Choroid plexus epithelial cell (primary cell): ENCODE data around the gene DHX57.
"Not testable (repeated sequence)": the region's sequence is repeated elsewhere in the genome, so short reads cannot be mapped to it uniquely, and the experiment has no call there.

Experiments
- DNase-seq: peaks from one replicate; pipeline ENCODE4 v3.0.0-alpha.2; 2010; ENCODE audit warnings: low read depth
- H3K4me3 ChIP-seq: 2 replicates; pipeline ENCODE4 v1.5.1; 2011; ENCODE audit warnings: low read depth, mild to moderate bottlenecking, control low read depth, low read length, moderate library complexity
- TF ChIP-seq, protein P1 (sequence below): conservative IDR thresholded peaks from 2 replicates; pipeline ENCODE4 v1.5.1; 2011; ENCODE audit warnings: low read depth, mild to moderate bottlenecking, control low read depth, inconsistent platforms, low read length, moderate library complexity

The DHX57 gene

DNA sequence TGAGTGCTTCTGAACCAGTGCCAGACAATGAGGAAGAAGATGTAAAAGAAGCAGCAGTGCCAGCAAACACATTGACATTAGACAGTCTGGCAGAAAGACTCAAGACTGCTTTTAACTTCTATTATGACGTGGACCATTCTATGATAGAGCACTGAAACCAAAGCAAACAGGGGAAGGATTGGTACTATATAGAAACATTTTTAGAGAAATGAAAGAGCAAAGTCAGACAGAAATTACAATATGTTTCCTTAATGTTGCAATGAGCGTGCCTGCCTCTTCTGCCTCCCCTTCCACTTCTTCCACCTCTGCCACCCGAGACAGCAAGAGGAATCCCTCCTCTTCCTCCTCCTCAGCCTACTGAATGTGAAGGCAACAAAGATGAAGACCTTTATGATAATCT is 39.7 kb downstream of the DHX57 start:
- H3K4me3 ChIP-seq: no peak overlapping the region
- no peak for DNase-seq
- TF ChIP-seq, protein P1, sequence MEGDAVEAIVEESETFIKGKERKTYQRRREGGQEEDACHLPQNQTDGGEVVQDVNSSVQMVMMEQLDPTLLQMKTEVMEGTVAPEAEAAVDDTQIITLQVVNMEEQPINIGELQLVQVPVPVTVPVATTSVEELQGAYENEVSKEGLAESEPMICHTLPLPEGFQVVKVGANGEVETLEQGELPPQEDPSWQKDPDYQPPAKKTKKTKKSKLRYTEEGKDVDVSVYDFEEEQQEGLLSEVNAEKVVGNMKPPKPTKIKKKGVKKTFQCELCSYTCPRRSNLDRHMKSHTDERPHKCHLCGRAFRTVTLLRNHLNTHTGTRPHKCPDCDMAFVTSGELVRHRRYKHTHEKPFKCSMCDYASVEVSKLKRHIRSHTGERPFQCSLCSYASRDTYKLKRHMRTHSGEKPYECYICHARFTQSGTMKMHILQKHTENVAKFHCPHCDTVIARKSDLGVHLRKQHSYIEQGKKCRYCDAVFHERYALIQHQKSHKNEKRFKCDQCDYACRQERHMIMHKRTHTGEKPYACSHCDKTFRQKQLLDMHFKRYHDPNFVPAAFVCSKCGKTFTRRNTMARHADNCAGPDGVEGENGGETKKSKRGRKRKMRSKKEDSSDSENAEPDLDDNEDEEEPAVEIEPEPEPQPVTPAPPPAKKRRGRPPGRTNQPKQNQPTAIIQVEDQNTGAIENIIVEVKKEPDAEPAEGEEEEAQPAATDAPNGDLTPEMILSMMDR: no peak

DNA sequence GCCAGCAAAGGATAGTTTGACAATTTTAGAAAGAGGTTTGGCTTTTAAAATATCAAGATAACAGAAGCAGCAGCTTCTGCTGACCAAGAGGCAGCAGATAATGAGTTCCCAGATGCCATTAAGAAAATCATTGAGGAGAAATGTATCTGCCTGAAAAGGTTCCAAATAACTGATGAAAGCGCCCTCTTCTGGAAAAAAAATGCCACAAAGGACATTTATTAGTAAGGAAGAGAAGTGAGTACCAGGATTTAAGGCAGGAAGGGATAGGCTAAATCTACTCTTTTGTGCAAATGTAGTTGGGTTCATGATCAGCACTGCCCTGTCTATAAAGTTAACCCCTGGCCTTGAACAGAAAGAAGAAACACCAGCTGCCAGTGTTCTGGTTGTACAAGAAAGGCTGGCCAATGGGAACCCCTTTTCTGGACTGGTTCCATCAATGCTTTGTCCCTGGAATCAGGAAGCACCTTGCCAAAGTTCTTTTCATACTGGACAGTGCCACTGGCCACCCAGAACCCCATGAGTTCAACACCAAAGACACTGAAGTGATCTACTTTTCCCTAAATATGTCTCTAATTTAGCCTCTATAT is 40.6 kb downstream of the DHX57 start:
- no peak overlapping the region for H3K4me3 ChIP-seq
- peak; percentile 54 for DNase-seq
- TF ChIP-seq, protein P1: peak; percentile 57

DNA sequence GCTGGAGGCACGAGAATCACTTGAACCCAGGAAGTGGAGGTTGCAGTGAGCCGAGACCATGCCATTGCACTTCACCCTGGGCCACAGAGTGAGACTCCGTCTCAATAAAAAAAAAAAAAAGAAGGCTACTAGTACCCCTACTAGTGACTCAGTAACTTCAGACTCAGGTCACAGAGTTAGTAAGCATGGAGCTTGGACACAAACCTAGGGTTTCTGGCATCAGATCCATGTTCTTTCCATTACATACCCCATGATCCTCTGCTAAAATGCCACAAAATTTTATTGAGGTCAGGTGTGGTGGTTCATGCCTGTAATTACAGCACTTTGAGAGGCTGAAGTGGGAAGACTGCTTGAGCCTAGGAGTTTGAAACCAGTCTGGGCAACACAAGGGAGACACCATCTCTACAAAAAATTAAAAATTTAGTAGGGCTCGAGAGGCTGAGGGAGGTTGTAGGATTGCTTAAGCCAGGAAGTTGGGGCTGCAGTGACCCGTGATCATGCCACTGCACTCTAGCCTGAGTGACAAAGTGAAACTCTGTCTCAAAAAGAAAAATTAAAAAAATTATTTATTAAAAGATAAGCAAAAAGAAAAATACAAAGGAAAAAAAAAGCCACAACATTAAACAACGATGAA is 45.1 kb downstream of the DHX57 start:
- TF ChIP-seq, protein P1: no peak
- DNase-seq: peak; percentile 4
- H3K4me3 ChIP-seq: no peak overlapping the region

DNA sequence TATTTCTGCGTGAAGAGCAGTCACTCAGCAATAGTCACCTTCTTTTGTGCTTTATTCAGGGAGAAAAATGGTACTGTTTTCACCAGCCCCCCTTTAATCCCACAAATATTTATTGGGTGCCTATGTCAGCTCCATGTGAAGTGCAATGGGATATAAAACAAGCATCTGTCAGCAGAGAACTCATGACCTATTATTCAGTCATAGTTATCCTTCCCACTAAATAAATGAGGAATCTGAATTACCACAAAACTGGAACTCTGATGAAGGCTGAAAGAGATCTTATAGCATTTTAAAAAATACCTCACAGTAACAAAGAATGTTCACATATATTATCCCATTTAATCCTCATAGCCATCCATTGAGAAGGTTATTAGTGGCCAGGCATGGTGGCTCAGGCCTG is 45.8 kb downstream of the DHX57 start:
- no peak overlapping the region for H3K4me3 ChIP-seq
- no peak for DNase-seq
- TF ChIP-seq, protein P1: no peak

DNA sequence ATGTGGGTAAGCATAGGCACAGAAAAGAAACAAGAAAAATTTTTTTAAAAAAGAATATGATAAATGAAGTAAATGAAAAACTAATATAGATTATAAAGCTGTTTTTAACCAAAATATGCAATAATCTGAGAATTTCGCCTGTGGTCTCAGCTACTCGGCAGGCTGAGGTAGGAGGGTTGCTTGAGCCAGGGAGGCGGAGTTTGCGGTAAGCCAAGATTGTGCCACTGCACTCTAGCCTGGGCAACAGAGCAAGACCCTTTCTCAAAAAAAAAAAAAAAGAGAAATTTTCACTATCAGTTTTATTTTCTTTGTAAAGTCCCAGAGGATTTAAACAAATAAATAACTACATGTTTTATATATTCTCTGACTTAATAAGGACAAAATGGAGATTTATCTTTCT is 47.3 kb downstream of the DHX57 start:
- TF ChIP-seq, protein P1: no peak
- DNase-seq: no peak
- H3K4me3 ChIP-seq: no peak overlapping the region

DNA sequence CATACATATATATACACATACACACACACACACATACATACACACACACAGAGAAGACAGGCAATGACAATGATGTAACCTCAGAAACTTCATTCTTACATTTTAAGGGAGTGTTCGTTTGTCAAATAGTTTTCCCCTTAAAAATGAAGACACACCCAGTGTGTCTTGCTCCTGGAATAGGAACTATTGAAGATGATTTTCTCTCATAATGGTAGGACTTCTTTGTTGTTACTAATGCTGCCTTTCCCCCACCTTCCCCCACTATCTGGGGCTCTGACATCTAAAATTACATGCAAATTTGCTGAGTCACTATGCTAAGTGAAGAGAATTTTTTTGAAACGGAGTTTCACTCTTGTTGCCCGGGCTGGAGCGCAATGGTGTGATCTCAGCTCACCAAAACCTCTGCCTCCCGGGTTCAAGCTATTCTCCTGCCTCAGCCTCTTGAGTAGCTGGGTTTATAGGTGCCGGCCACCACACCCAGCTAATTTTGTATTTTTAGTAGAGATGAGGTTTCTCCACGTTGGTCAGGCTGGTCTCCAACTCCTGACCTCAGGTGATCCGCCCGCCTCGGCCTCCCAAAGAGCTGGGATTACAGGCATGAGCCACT is 48.1 kb downstream of the DHX57 start:
- not testable (repeated sequence) for H3K4me3 ChIP-seq
- peak; percentile 75 for DNase-seq

DNA sequence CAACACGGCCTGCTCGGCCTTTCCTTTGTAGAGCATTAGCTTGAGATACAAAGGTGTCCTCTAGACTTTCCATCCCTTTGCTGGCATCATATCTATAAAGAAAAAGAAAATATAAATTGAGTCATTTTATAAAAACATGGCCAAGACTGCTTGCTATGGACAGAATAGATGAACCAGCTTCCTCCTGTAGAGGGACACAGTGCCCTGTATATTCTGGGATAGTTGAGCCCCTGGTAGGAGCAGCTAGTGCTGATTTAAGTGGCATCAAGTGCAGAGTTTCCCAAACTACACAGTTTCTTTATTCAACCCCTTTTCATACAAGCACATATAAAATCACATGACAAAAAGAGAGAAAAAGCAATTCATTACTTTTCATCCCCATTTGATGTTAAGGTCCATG is 49.8 kb downstream of the DHX57 start:
- no peak overlapping the region for H3K4me3 ChIP-seq
- no peak for DNase-seq
- TF ChIP-seq, protein P1: no peak
